PC-9 (cell line): ENCODE data around the gene STX16. TPM values are rescaled to one million over a fixed set of nuclear protein-coding genes. Genes with fewer than 3 reads are reported as not detected.

ENCODE experiments used
- BruUV-seq: library from RNA; stranded (reverse); fragments of 400-500 nt; replicated peaks from 2 replicates; lab custom pipeline; 2021; lab: Mats Ljungman, UMichigan
- CTCF ChIA-PET: fragments of 300-600 bp; sonication (Branson Sonifier 250); formaldehyde crosslinking; loops from one replicate; lab custom pipeline; 2022; ENCODE audit warnings: antibody characterized with exemption; lab: Charles Lee
- POLR2A ChIA-PET: fragments of 300-600 bp; sonication (Branson Sonifier 250); formaldehyde crosslinking; loops from one replicate; lab custom pipeline; 2022; ENCODE audit warnings: antibody characterized with exemption; ENCODE audit not compliant: unreplicated experiment; lab: Charles Lee
- DNase-seq, 2 experiments: peaks; one replicate each; pipeline versions ENCODE4 v3.0.0 to v3.0.0-alpha.2; 2015 to 2022; ENCODE audit warnings: mixed read lengths in 1 of 2
- H2AFZ ChIP-seq: fragments of 200-600 bp; sonication (generic); 2 replicates; pipeline ENCODE4 v1.8.1; 2017; ENCODE audit warnings: antibody characterized with exemption
- H3F3A ChIP-seq: fragments of 200-600 bp; sonication (generic); 2 replicates; pipeline ENCODE4 v1.8.1; 2017; ENCODE audit warnings: antibody characterized with exemption, mild to moderate bottlenecking, low read depth; ENCODE audit not compliant: insufficient read depth
- H3K27ac ChIP-seq: fragments of 200-600 bp; sonication (generic); 2 replicates; pipeline ENCODE4 v1.6.1; 2016; ENCODE audit warnings: mixed run types
- H3K27me3 ChIP-seq: fragments of 200-600 bp; sonication (generic); 2 replicates; pipeline ENCODE4 v1.6.1; 2016; ENCODE audit warnings: low read depth, mixed run types; ENCODE audit not compliant: insufficient read depth
- H3K36me3 ChIP-seq: fragments of 200-600 bp; sonication (generic); 2 replicates; pipeline ENCODE4 v1.6.1; 2016; ENCODE audit warnings: low read depth, mixed run types
- H3K4me1 ChIP-seq: fragments of 200-600 bp; sonication (generic); replicated peaks from 2 replicates; pipeline ENCODE4 v1.6.1; 2016; ENCODE audit warnings: mixed run types; ENCODE audit not compliant: insufficient read depth
- H3K4me2 ChIP-seq: fragments of 200-600 bp; sonication (generic); 2 replicates; pipeline ENCODE4 v1.6.1; 2017; ENCODE audit warnings: mixed run types
- H3K4me3 ChIP-seq: fragments of 200-600 bp; sonication (generic); 2 replicates; pipeline ENCODE4 v1.6.1; 2016; ENCODE audit warnings: mixed run types
- H3K79me2 ChIP-seq: fragments of 200-600 bp; sonication (generic); 2 replicates; pipeline ENCODE4 v1.6.1; 2017; ENCODE audit warnings: low read depth, mixed run types
- H3K9me2 ChIP-seq: fragments of 200-600 bp; sonication (generic); 2 replicates; pipeline ENCODE4 v1.8.1; 2017; ENCODE audit warnings: mild to moderate bottlenecking; ENCODE audit not compliant: insufficient read depth
- H3K9me3 ChIP-seq: fragments of 200-600 bp; sonication (generic); 2 replicates; pipeline ENCODE4 v1.8.1; 2016; ENCODE audit warnings: low read depth; ENCODE audit not compliant: insufficient read depth
- H4K20me1 ChIP-seq: fragments of 200-600 bp; sonication (generic); 2 replicates; pipeline ENCODE4 v1.8.1; 2017; ENCODE audit not compliant: insufficient read depth
- EZH2 ChIP-seq: fragments of 200-600 bp; sonication (generic); IDR thresholded peaks from 2 replicates; pipeline ENCODE4 v1.8.0; 2017; ENCODE audit warnings: antibody characterized with exemption, low read depth
- intact Hi-C: fragments of 100-400 bp; cut with micrococcal nuclease; formaldehyde crosslinking; loops from one replicate; pipeline ENCODE4 v1.10.0; 2022; ENCODE audit not compliant: unreplicated experiment
- total RNA-seq: library from RNA; stranded (reverse); gene quantifications from 2 replicates; pipeline ENCODE4 v1.2.3, GENCODE V29; 2021
- TF ChIP-seq, protein P1 (sequence below): fragments of 200-600 bp; sonication (generic); conservative IDR thresholded peaks from 2 replicates; pipeline ENCODE4 v1.6.1; 2017; ENCODE audit warnings: mixed run types, antibody characterized with exemption, mild to moderate bottlenecking, moderate library complexity

STX16 gene
- total RNA-seq, 1 experiment from 2014 or later = 76.3 TPM

DNA sequence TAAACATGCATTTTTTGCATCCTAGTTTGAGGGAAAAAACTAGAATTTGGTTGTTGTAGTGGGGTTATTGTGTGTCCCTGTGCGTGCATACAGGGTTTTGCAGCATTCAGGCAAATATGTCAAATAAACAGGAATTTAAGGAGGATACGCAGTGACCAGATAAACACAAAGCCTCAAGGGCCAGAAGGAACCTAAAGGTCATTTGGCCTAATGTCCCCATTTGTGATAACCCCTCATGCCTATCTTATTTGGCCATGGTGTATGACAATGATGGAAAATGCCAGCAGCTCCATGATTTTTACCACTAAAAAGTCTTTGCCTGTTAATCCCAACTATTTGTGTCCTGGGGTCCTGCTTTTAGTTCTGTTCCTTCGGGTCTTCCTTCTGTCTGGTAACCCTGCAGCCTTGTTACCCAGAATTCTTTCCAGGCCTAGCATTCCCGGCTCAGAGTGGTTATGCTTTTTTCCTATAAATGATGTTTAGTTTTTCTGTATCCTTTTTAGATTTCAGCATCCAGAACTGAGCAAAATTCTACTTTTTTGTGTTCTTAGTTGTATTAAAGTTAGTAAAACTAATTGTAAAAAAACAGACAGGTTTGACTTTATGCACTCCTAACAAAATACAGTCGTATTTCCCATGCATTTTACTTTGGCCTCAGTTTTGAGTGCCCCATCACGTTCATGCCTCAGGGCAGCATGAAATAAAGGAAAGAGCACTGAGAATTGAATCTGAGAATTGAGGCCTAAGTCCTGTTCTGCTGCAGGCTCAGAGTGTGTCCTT is 4.4 kb downstream of the STX16 start:
- no peaks in the 10 kb centered on the region for H3K27me3 ChIP-seq
- H3K27ac ChIP-seq = no peak overlapping the region
- peaks cover 62% of the 10 kb centered on the region for H4K20me1 ChIP-seq
- BruUV-seq = no TSS peak
- intact Hi-C loops = loop anchor here (10.0 kb wide), 1 partner anchor 171 kb away; no protein-coding TSS in a partner anchor
- no peak overlapping the region for H3K4me2 ChIP-seq
- H3F3A ChIP-seq = peaks cover 12% of the 10 kb centered on the region
- no peaks in the 10 kb centered on the region for H3K9me3 ChIP-seq
- no peak overlapping the region for H2AFZ ChIP-seq
- no peak for DNase-seq
- no peak for TF ChIP-seq EZH2
- TF ChIP-seq, protein P1, sequence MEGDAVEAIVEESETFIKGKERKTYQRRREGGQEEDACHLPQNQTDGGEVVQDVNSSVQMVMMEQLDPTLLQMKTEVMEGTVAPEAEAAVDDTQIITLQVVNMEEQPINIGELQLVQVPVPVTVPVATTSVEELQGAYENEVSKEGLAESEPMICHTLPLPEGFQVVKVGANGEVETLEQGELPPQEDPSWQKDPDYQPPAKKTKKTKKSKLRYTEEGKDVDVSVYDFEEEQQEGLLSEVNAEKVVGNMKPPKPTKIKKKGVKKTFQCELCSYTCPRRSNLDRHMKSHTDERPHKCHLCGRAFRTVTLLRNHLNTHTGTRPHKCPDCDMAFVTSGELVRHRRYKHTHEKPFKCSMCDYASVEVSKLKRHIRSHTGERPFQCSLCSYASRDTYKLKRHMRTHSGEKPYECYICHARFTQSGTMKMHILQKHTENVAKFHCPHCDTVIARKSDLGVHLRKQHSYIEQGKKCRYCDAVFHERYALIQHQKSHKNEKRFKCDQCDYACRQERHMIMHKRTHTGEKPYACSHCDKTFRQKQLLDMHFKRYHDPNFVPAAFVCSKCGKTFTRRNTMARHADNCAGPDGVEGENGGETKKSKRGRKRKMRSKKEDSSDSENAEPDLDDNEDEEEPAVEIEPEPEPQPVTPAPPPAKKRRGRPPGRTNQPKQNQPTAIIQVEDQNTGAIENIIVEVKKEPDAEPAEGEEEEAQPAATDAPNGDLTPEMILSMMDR = no peak
- peaks cover 18% of the 10 kb centered on the region for H3K36me3 ChIP-seq
- peaks cover 33% of the 10 kb centered on the region for H3K4me1 ChIP-seq
- ChIA-PET CTCF (no interaction called here), POLR2A (interaction anchor here (0.6 kb wide), 1 partner anchor 266 kb away, joined by 9 read pairs; the partner anchor contains the start of gene VAPB)
- peaks cover 95% of the 10 kb centered on the region for H3K79me2 ChIP-seq
- no peaks in the 10 kb centered on the region for H3K9me2 ChIP-seq
- H3K4me3 ChIP-seq = no peak overlapping the region

DNA sequence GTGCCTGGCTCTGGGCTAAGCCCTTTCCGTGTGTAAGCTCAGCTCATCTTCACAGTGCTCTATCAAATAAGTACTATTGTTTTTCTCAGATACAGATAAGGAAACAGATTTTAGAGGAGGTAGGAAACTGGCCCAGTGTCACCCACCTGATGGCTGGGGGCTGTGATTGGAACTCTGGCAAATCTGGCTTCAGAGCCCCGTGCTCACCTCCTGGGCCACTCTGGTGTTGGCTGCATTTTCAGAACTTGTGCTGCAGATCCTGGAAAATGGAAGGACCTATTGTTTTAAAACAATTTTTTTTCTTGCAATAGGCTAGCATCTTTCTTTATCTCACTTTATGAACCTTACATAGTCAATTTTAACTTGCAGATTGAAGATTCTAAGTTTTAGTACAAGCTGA is 5.7 kb downstream of the STX16 start:
- DNase-seq = no peak
- ChIA-PET CTCF (no interaction called here), POLR2A (interaction anchor here (0.7 kb wide), 1 partner anchor 162 kb away, joined by 7 read pairs; no protein-coding TSS in a partner anchor)
- TF ChIP-seq, protein P1 = no peak
- no peak for TF ChIP-seq EZH2
- BruUV-seq = no TSS peak
- intact Hi-C loops = loop anchor here (10.0 kb wide), 1 partner anchor 172 kb away; no protein-coding TSS in a partner anchor
- Histone ChIP-seq H3K36me3 (peaks cover 26% of the 10 kb centered on the region), H3K4me1 (peaks cover 33% of the 10 kb centered on the region), H3K9me3 (no peaks in the 10 kb centered on the region), H3K79me2 (peaks cover 99% of the 10 kb centered on the region), H3K27ac (no peak overlapping the region), H3F3A (peaks cover 7% of the 10 kb centered on the region; the same call in 1 of the 2 replicates), H3K4me3 (no peak overlapping the region), H4K20me1 (peaks cover 73% of the 10 kb centered on the region), H3K9me2 (no peaks in the 10 kb centered on the region), H3K4me2 (no peak overlapping the region), H2AFZ (no peak overlapping the region), H3K27me3 (no peaks in the 10 kb centered on the region)

DNA sequence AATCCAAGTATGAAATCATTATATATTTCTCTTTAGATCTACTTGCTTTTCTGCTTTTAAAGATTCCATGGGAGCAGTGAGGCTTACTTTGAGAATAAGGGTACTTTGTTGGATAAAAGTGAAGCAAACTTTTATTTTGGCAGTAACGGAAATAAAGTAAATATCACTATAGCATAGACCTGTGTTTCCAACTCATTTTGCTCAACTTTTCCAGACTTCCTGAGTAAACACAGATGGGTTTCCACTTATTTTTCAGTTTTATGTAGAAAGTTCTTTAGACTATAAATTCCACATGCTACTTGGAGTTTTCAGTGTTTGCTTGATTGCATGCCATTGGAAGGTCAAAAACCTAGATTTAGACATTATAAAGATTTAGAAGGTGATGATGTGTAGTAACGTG is 6.2 kb downstream of the STX16 start:
- Histone ChIP-seq H3K27me3 (no peaks in the 10 kb centered on the region), H3K4me3 (no peak overlapping the region), H3K4me2 (no peak overlapping the region), H3K9me3 (no peaks in the 10 kb centered on the region), H3K27ac (no peak overlapping the region), H3K4me1 (peaks cover 33% of the 10 kb centered on the region), H3K9me2 (no peaks in the 10 kb centered on the region), H4K20me1 (peaks cover 78% of the 10 kb centered on the region), H3F3A (peaks cover 7% of the 10 kb centered on the region; the same call in 1 of the 2 replicates), H2AFZ (no peak overlapping the region), H3K36me3 (peaks cover 26% of the 10 kb centered on the region), H3K79me2 (peaks cover 99% of the 10 kb centered on the region)
- intact Hi-C loops = loop anchor here (10.0 kb wide), 1 partner anchor 172 kb away; no protein-coding TSS in a partner anchor
- BruUV-seq = no TSS peak
- ChIA-PET POLR2A (interaction anchor here (0.6 to 0.7 kb wide), 2 partner anchors 36 to 162 kb away, joined by 3 to 7 read pairs; no protein-coding TSS in a partner anchor), CTCF (no interaction called here)
- TF ChIP-seq, protein P1 = no peak
- TF ChIP-seq EZH2 = no peak
- no peak for DNase-seq
